Activated naive CD4-positive, alpha-beta T cell treated with anti-CD3 and anti-CD28 coated beads, Interleukin-2, amount 10 ng/mL, durations not matched to agents 7 days and 5 days (primary cell): Measurements from ENCODE around the gene RNU5B-1.

Experiments used
- CTCF ChIA-PET: fragments of 350-600 bp; sonication (Branson Sonifier 250); formaldehyde crosslinking; loops from one replicate; lab custom pipeline; 2021; ENCODE audit warnings: antibody characterized with exemption; lab: Charles Lee
- DNase-seq: peaks from one replicate; pipeline ENCODE4 v3.0.0-alpha.2; 2020
- H3K27ac Mint-ChIP-seq: one replicate; pipeline ENCODE4 v1.8.0; 2021; ENCODE audit warnings: mild to moderate bottlenecking, moderate library complexity, mixed read lengths
- H3K27me3 Mint-ChIP-seq: one replicate; pipeline ENCODE4 v1.8.0; 2021; ENCODE audit warnings: mild to moderate bottlenecking, mixed read lengths
- H3K36me3 Mint-ChIP-seq: one replicate; pipeline ENCODE4 v1.8.0; 2021; ENCODE audit warnings: mixed read lengths
- H3K4me1 Mint-ChIP-seq: one replicate; pipeline ENCODE4 v1.8.0; 2021; ENCODE audit warnings: mixed read lengths
- H3K4me3 Mint-ChIP-seq: one replicate; pipeline ENCODE4 v1.8.0; 2021; ENCODE audit warnings: mild to moderate bottlenecking, moderate library complexity, mixed read lengths
- H3K9me3 Mint-ChIP-seq: one replicate; pipeline ENCODE4 v1.8.0; 2021; ENCODE audit warnings: mixed read lengths

RNU5B-1 gene

GRCh38 chr15:65327651-65328393 lies 23.3 kb downstream of the RNU5B-1 start:
- DNase-seq: no peak
- H3K4me3 Mint-ChIP-seq: no peak overlapping the region
- H3K4me1 Mint-ChIP-seq: no peaks in the 10 kb centered on the region
- CTCF ChIA-PET: interaction anchor here (1.4 to 1.8 kb wide), 2 partner anchors 9 to 10 kb away, joined by 3 to 6 read pairs; no protein-coding TSS in a partner anchor
- peaks cover 44% of the 10 kb centered on the region for H3K27me3 Mint-ChIP-seq
- no peaks in the 10 kb centered on the region for H3K36me3 Mint-ChIP-seq
- H3K27ac Mint-ChIP-seq: no peak overlapping the region
- no peaks in the 10 kb centered on the region for H3K9me3 Mint-ChIP-seq

- CTCF ChIA-PET: interaction anchor here (1.4 kb wide), 1 partner anchor 10 kb away, joined by 3 read pairs; no protein-coding TSS in a partner anchor
- H3K4me3 Mint-ChIP-seq: no peak overlapping the region
- no peak for DNase-seq
- H3K4me1 Mint-ChIP-seq: no peaks in the 10 kb centered on the region
- H3K27me3 Mint-ChIP-seq: peaks cover 40% of the 10 kb centered on the region
- H3K27ac Mint-ChIP-seq: no peak overlapping the region
- no peaks in the 10 kb centered on the region for H3K9me3 Mint-ChIP-seq
- H3K36me3 Mint-ChIP-seq: no peaks in the 10 kb centered on the region
Measured at GRCh38 chr15:65328506-65329287, 24.2 kb downstream of the RNU5B-1 start.

DNA sequence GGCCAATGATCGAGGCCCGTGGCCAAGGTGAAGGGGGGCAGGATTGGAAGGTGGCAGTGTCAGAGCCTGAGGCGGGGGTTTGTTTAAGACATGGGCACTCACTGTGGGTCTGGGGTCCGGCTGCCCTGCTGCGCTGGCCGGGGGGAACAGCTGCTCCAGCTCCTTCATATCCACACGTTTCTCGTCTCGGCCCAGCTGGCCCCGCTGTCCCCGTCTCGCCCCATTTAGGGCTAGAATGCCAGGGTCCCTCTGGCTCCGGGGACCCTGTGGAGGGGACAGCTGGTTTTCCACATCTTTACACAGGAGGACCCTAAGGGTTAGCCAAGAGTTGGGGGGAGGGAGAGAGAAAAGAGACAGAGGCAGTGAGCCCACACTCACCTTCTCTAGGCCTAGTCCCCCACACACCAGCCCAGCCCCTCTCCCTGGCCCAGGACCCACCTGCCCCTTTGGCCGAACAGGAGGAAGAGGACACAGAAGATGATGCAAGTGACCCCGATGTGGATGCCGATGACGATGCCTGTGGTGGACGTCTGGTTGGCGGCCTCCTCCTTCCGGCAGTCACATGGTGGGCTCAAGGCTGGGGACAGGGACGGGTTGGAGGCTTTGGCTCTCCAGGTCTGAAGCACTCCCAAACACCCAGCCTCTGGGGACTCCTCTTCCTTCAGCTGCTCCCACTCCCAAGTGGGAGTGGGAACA lies 25.0 kb downstream of the RNU5B-1 start:
- Mint-ChIP-seq H3K4me3 (no peak overlapping the region), H3K27me3 (peaks cover 40% of the 10 kb centered on the region), H3K9me3 (no peaks in the 10 kb centered on the region), H3K27ac (no peak overlapping the region), H3K36me3 (no peaks in the 10 kb centered on the region), H3K4me1 (no peaks in the 10 kb centered on the region)
- no peak for DNase-seq
- CTCF ChIA-PET: interaction anchor here (1.1 kb wide), 1 partner anchor 10 kb away, joined by 3 read pairs; no protein-coding TSS in a partner anchor

DNA sequence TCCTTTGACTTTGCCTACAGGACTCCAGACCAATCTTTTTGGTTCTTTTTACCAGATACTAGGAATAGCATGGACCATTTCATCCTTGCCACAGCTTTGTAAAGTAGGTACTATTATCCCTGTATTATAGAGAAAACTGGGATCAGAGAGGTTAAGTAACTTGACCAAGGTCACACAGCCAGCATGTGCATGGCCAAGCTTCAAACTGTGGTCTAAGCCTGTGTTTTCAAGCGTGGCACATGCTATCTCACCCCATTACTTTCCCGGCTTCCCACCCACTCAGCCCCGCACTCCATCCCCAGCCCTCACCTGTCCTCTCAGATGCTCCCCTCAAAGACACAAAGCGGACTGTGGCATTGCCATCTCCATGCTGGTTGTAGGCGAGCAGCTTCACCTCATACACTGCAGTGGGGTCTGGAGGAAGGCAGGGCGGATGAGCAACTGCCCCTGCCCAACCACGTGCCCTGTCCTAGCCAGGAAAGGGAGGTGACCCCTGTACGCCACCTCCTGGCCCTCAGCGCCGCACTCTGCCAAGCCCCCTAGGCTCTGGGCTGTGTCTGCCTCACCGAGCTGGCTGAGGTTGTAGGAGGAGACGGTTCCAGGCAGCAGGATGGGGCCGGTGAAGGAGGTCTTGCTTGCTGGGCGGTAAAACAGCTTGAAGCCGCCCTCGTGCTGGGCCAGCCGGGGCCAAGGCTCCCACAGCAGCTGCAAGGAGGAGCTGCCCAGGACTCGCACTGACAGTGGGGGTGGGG lies 25.7 kb downstream of the RNU5B-1 start:
- Mint-ChIP-seq H3K36me3 (no peaks in the 10 kb centered on the region), H3K4me3 (no peak overlapping the region), H3K27me3 (peaks cover 36% of the 10 kb centered on the region), H3K27ac (no peak overlapping the region), H3K4me1 (no peaks in the 10 kb centered on the region), H3K9me3 (no peaks in the 10 kb centered on the region)
- DNase-seq: no peak
- CTCF ChIA-PET: interaction anchor here (0.5 to 1.1 kb wide), 2 partner anchors 11 to 149 kb away, joined by 3 read pairs; no protein-coding TSS in a partner anchor

- Mint-ChIP-seq H3K4me1 (no peaks in the 10 kb centered on the region), H3K9me3 (no peaks in the 10 kb centered on the region), H3K36me3 (no peaks in the 10 kb centered on the region), H3K4me3 (no peak overlapping the region), H3K27ac (no peak overlapping the region), H3K27me3 (peaks cover 35% of the 10 kb centered on the region)
- CTCF ChIA-PET: no interaction called here
- DNase-seq: no peak
Measured at GRCh38 chr15:65330934-65331645, 26.6 kb downstream of the RNU5B-1 start.

DNA sequence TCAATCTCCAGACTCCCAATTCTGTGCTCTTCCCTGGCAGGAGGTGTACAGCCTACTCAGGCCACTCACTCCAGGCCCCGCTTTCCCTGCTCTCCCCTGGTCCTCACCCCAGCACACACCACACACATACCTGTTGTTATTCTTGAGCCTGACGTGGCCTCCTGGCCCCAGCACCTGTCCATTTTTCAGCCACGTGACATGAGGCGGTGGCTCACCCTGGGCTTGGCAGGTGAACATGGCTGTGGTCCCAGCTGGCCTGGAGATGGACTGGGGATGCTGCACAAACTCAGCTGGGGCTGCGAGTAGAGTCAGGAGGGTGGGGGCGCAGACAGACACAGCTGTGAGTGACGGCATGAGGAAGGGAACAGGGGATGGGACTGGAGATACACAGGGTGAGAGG lies 27.3 kb downstream of the RNU5B-1 start:
- Mint-ChIP-seq H3K9me3 (no peaks in the 10 kb centered on the region), H3K36me3 (no peaks in the 10 kb centered on the region), H3K27ac (no peak overlapping the region), H3K4me3 (no peak overlapping the region), H3K4me1 (no peaks in the 10 kb centered on the region), H3K27me3 (peaks cover 28% of the 10 kb centered on the region)
- DNase-seq: no peak
- CTCF ChIA-PET: no interaction called here

DNA sequence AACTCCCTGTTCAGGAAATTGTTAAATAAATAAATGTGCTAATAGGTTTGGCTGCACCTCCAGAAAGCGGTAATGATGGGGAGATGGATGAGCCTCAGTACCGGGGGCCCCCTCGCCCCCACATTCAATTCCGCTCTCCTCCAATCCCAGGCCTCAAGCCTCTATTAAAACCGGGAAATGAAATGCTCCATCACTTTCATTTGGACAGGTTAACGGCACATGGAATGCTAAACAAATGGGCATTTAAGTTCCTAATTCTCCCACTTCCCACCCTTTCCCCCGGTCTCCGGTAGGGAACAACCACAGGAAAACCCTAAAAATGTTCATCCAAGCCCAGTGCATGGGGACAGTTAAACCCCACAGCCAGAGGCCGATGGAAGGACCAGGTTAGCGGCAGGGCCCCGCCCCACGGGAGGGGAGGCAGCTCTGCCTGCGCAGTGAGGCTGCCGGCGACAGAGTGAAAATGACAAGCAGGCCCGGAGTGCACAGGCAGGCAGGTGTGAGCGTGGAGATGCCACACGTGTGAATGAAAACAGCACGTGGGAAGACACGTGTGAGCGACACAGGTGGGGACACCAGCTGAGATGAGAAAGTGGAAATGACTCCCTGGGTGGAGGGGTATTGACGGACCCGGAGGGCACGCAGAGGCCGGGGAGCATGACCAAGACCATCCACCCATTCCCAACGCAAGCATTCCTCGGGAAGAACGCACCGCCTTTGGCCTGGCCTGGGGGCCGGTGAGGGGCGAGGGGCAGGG lies 28.1 kb downstream of the RNU5B-1 start:
- CTCF ChIA-PET: no interaction called here
- peaks cover 27% of the 10 kb centered on the region for H3K27me3 Mint-ChIP-seq
- H3K9me3 Mint-ChIP-seq: no peaks in the 10 kb centered on the region

GRCh38 chr15:65333148-65333820 lies 28.8 kb downstream of the RNU5B-1 start:
- Mint-ChIP-seq H3K27me3 (peaks cover 21% of the 10 kb centered on the region), H3K27ac (no peak overlapping the region), H3K4me1 (no peaks in the 10 kb centered on the region), H3K4me3 (no peak overlapping the region), H3K36me3 (no peaks in the 10 kb centered on the region), H3K9me3 (no peaks in the 10 kb centered on the region)
- DNase-seq: no peak
- CTCF ChIA-PET: no interaction called here

More for the DNA sequence above, 28.1 kb downstream of the RNU5B-1 start:
- H3K27ac Mint-ChIP-seq: no peak overlapping the region
- no peak overlapping the region for H3K4me3 Mint-ChIP-seq
- H3K4me1 Mint-ChIP-seq: no peaks in the 10 kb centered on the region
- H3K36me3 Mint-ChIP-seq: no peaks in the 10 kb centered on the region
- no peak for DNase-seq

- DNase-seq: no peak
- Mint-ChIP-seq H3K36me3 (no peaks in the 10 kb centered on the region), H3K27me3 (peaks cover 22% of the 10 kb centered on the region), H3K9me3 (no peaks in the 10 kb centered on the region), H3K27ac (no peak overlapping the region), H3K4me3 (no peak overlapping the region), H3K4me1 (no peaks in the 10 kb centered on the region)
- CTCF ChIA-PET: no interaction called here
Measured at GRCh38 chr15:65333856-65334255, 29.4 kb downstream of the RNU5B-1 start.

DNA sequence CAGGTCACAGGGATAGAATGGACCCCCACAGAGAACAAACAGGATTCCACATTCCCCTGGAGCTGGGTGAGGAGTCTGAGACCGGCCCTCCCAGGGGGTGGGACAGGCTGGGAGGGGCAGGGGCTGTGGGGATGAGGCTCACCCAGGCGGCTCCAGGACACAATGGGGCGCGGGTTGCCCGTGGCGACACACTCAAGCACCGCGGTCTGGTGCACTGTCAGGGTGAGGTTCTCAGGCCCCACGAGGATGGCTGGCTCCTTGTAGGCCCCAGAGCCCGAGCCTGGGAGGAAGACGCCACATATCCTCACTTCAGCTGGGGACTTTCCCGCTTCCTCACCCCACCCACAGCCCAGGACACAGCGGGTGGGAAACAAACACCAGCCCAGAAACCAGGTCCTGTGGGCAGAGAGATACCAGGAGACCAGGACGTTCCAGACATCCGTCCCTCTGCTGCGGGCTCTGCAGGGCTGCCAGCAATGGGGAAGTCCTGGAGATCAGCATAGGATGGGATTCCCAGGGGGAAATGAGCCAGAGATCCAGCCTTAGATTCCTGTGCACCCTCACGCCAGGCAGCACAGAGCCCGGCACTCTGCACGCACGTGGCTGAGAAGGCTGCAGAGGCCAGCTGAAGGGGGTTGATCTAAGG lies 30.2 kb downstream of the RNU5B-1 start:
- Mint-ChIP-seq H3K27ac (no peak overlapping the region), H3K36me3 (no peaks in the 10 kb centered on the region), H3K27me3 (peaks cover 21% of the 10 kb centered on the region), H3K4me1 (peaks cover 2% of the 10 kb centered on the region), H3K9me3 (no peaks in the 10 kb centered on the region), H3K4me3 (no peak overlapping the region)
- no peak for DNase-seq
- CTCF ChIA-PET: no interaction called here

DNA sequence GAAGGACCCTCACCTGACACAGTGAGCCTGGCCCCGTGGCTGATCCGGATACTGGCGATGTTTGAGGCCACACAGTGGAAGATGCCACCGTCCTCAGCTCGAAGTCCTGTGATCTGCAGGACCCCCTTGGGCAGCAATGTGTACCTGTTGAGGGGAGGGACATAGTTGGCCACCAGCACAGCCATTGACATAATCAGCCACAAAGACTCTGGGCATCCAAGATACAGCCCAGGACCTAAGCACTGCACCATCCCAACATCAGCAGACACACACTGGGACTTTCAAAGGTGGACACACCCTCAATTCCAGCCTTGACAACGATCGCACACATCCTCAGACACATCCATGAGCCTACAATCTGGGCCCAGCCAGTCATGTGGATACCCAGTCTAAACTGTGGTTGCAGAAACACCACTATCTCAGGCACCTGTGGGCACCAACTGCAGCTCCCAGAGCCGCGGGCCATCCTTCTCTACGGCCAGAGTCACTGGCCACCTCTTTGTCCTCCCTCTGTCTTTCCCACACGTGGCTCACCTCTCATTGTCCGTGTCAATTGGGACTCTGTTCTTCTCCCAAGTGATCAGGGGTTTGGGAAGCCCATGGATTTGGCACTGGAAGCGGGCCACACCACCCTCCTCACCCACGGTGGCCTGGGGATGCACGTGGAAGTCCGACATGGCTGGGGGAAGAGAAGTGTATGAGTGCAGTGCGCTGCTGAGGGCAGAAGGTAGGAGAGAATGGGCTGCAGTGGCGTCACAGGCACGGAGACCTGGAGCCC lies 31.0 kb downstream of the RNU5B-1 start:
- CTCF ChIA-PET: interaction anchor here (1.0 to 1.3 kb wide), 2 partner anchors 18 to 50 kb away, joined by 4 to 6 read pairs; no protein-coding TSS in a partner anchor
- Mint-ChIP-seq H3K4me1 (peaks cover 2% of the 10 kb centered on the region), H3K27me3 (peaks cover 25% of the 10 kb centered on the region)

More for the DNA sequence above, 31.0 kb downstream of the RNU5B-1 start:
- no peak overlapping the region for H3K4me3 Mint-ChIP-seq
- no peak overlapping the region for H3K27ac Mint-ChIP-seq
- no peaks in the 10 kb centered on the region for H3K36me3 Mint-ChIP-seq
- no peaks in the 10 kb centered on the region for H3K9me3 Mint-ChIP-seq
- no peak for DNase-seq
